ENCODE data around the gene PITPNC1.

DNA sequence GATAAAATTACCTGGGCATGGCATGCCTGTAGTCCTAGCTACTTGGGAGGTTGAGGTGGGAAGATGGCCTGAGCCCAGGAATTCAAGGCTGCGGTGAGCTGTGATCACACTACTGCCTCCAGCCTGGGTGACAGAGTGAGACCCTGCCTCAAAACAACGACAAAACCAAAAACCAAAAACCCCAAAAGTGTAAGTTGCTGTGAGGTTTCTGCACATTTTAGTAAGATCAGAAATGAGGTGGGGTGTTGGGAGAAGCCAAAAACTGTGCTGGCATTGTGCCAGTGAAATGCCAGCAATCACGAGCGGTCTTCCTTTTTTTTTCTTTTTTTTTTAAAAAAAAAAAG, 114.6 kb downstream of the PITPNC1 start:
- TF ChIP-seq EZH2phosphoT487 (IDR thresholded peaks at IDR 0.05; ENCODE audit: borderline replicate concordance, low read depth) (no peak), RAD21 (IDR thresholded peaks at IDR 0.05; ENCODE audit: low read length) (no peak), JUND (IDR thresholded peaks at IDR 0.05) (no peak), FOSL2 (IDR thresholded peaks at IDR 0.05; ENCODE audit: borderline replicate concordance, low read depth) (no peak), MXI1 (IDR thresholded peaks at IDR 0.05; ENCODE audit: low read depth, low read length) (no peak), EP300 (IDR thresholded peaks at IDR 0.05; ENCODE audit: borderline replicate concordance in 1 of 2, low read depth in 1 of 2, low read length in 1 of 2) (no peak), TAF1 (IDR thresholded peaks at IDR 0.05; ENCODE audit: borderline replicate concordance, low read depth, low read length) (no peak), POLR2AphosphoS5 (IDR thresholded peaks at IDR 0.05; ENCODE audit: low read depth, low read length) (no peak), SMC3 (IDR thresholded peaks at IDR 0.05; ENCODE audit: low read depth, low read length) (no peak)
- TF ChIP-seq, protein P1, sequence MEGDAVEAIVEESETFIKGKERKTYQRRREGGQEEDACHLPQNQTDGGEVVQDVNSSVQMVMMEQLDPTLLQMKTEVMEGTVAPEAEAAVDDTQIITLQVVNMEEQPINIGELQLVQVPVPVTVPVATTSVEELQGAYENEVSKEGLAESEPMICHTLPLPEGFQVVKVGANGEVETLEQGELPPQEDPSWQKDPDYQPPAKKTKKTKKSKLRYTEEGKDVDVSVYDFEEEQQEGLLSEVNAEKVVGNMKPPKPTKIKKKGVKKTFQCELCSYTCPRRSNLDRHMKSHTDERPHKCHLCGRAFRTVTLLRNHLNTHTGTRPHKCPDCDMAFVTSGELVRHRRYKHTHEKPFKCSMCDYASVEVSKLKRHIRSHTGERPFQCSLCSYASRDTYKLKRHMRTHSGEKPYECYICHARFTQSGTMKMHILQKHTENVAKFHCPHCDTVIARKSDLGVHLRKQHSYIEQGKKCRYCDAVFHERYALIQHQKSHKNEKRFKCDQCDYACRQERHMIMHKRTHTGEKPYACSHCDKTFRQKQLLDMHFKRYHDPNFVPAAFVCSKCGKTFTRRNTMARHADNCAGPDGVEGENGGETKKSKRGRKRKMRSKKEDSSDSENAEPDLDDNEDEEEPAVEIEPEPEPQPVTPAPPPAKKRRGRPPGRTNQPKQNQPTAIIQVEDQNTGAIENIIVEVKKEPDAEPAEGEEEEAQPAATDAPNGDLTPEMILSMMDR (IDR thresholded peaks at IDR 0.05): no peak
- TF ChIP-seq, protein P2, sequence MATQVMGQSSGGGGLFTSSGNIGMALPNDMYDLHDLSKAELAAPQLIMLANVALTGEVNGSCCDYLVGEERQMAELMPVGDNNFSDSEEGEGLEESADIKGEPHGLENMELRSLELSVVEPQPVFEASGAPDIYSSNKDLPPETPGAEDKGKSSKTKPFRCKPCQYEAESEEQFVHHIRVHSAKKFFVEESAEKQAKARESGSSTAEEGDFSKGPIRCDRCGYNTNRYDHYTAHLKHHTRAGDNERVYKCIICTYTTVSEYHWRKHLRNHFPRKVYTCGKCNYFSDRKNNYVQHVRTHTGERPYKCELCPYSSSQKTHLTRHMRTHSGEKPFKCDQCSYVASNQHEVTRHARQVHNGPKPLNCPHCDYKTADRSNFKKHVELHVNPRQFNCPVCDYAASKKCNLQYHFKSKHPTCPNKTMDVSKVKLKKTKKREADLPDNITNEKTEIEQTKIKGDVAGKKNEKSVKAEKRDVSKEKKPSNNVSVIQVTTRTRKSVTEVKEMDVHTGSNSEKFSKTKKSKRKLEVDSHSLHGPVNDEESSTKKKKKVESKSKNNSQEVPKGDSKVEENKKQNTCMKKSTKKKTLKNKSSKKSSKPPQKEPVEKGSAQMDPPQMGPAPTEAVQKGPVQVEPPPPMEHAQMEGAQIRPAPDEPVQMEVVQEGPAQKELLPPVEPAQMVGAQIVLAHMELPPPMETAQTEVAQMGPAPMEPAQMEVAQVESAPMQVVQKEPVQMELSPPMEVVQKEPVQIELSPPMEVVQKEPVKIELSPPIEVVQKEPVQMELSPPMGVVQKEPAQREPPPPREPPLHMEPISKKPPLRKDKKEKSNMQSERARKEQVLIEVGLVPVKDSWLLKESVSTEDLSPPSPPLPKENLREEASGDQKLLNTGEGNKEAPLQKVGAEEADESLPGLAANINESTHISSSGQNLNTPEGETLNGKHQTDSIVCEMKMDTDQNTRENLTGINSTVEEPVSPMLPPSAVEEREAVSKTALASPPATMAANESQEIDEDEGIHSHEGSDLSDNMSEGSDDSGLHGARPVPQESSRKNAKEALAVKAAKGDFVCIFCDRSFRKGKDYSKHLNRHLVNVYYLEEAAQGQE (IDR thresholded peaks at IDR 0.05; ENCODE audit: low read depth, low read length): no peak
- TF ChIP-seq, protein P3, sequence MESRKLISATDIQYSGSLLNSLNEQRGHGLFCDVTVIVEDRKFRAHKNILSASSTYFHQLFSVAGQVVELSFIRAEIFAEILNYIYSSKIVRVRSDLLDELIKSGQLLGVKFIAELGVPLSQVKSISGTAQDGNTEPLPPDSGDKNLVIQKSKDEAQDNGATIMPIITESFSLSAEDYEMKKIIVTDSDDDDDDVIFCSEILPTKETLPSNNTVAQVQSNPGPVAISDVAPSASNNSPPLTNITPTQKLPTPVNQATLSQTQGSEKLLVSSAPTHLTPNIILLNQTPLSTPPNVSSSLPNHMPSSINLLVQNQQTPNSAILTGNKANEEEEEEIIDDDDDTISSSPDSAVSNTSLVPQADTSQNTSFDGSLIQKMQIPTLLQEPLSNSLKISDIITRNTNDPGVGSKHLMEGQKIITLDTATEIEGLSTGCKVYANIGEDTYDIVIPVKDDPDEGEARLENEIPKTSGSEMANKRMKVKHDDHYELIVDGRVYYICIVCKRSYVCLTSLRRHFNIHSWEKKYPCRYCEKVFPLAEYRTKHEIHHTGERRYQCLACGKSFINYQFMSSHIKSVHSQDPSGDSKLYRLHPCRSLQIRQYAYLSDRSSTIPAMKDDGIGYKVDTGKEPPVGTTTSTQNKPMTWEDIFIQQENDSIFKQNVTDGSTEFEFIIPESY (IDR thresholded peaks at IDR 0.05; ENCODE audit: borderline replicate concordance, low read depth): no peak
